C4-2B (cell line): ENCODE results near the gene KIAA1586.

Experiments used
- ZFX ChIP-seq: fragments of 450-650 bp; IDR thresholded peaks from 2 replicates; pipeline ENCODE4 v1.6.1; 2017
- TF ChIP-seq, protein P1 (sequence below): fragments of 450-650 bp; conservative IDR thresholded peaks from 2 replicates; pipeline ENCODE4 v1.5.1; 2017; ENCODE audit warnings: mild to moderate bottlenecking

GRCh38 chr6:57087916-57088315 is 41.4 kb downstream of the KIAA1586 start:
- TF ChIP-seq, protein P1, sequence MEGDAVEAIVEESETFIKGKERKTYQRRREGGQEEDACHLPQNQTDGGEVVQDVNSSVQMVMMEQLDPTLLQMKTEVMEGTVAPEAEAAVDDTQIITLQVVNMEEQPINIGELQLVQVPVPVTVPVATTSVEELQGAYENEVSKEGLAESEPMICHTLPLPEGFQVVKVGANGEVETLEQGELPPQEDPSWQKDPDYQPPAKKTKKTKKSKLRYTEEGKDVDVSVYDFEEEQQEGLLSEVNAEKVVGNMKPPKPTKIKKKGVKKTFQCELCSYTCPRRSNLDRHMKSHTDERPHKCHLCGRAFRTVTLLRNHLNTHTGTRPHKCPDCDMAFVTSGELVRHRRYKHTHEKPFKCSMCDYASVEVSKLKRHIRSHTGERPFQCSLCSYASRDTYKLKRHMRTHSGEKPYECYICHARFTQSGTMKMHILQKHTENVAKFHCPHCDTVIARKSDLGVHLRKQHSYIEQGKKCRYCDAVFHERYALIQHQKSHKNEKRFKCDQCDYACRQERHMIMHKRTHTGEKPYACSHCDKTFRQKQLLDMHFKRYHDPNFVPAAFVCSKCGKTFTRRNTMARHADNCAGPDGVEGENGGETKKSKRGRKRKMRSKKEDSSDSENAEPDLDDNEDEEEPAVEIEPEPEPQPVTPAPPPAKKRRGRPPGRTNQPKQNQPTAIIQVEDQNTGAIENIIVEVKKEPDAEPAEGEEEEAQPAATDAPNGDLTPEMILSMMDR: no peak
- no peak for TF ChIP-seq ZFX
